GM19193 (cell line): ENCODE data around the gene HLA-DPA1.

ENCODE experiments used
- POLR2A ChIP-seq: IDR thresholded peaks from 4 replicates; pipeline ENCODE4 v1.6.1; 2011; ENCODE audit not compliant: insufficient read depth, insufficient read length; ENCODE audit errors: extremely low read depth

HLA-DPA1 gene

DNA sequence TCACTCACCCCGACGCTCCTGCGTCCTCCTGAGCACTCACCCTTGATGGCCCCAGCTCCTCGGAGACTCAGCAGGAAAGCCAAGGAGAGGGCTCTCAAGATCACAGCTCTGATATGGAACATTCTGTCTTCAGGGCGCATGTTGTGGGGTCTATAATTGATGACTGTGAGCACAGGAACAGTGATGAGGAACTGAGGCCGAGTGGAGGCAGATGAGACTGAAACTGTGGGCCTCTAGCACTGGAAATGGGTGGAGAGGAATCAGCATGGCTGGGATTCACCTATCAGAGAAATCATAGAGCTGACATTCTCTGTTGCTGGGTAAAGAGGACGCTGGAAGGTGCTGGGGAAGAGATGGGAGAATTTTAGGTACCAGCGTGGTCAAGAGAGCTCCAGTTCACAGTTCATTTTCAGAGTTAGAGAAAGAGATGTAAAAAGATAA, at the start of gene HLA-DPA1:
Gene HLA-DPA1, minus strand, starts transcription at position 219 of the 441 bp plus-strand sequence.
- peak; percentile 98 for TF ChIP-seq POLR2A

DNA sequence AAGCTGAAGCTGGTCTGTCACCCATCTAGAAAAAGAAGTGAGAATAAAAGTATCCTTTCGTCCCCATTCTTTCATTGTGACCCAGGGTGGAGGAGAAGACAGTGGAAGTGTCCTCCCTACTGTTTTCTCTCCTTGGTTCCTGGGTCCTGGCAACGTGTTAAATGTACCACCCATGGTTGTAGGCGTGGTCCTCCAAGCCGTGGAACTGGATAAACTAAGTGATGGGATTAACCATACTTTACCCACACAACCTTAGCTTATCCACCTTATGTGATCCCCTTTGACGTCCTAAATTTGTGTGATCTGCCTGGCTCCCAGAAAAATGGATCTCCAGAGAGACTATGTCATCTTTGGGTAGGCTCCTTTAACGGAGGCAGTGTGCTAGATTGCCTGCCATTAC, 49.7 kb upstream of the HLA-DPA1 start:
- TF ChIP-seq POLR2A = no peak

DNA sequence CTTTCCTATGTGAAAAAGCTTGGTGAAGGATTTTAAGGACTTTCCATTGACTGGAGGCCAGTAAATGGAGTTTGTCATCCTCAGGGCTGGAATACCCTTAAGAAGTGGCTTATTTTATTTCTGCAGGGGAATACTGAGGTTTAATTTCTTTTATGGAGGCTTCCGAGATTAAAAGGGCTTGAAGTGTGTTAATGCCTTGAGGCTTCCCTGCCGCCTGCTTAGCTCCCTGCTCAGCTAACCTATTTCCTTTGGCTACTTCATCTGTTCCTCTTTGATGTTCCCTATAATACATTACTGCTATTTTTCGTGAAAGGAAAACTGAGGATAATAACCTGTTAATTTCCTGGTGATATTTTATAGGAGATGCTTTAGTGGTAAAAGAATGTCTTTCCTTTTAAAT, 46.6 kb upstream of the HLA-DPA1 start:
- TF ChIP-seq POLR2A = no peak

- TF ChIP-seq POLR2A = no peak
Measured at GRCh38 chr6:33118525-33119123, 45.2 kb upstream of the HLA-DPA1 start.

- TF ChIP-seq POLR2A = no peak
Measured at GRCh38 chr6:33117811-33118277, 44.4 kb upstream of the HLA-DPA1 start.

GRCh38 chr6:33116841-33117711, 43.6 kb upstream of the HLA-DPA1 start:
- no peak for TF ChIP-seq POLR2A

DNA sequence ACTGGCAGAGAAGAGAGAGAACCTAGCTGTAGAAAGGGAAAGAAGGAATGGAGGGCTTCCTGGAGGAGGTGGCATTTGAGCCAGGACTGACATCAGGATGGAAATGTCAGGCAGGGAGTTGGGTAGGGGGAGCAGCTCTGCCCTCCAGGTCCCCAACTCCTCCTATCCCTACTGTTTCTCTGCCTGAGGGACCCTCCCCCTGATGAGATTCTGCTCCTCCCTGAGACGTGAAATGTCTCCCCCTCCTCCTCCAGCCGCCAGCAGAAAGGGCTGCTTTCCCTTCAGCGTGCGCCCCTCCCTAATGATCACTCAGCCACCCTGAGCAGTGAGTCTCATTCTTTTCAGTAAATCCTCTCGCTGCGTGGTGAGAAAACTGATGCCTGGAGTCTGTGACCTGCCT, 43.0 kb upstream of the HLA-DPA1 start:
- no peak for TF ChIP-seq POLR2A

DNA sequence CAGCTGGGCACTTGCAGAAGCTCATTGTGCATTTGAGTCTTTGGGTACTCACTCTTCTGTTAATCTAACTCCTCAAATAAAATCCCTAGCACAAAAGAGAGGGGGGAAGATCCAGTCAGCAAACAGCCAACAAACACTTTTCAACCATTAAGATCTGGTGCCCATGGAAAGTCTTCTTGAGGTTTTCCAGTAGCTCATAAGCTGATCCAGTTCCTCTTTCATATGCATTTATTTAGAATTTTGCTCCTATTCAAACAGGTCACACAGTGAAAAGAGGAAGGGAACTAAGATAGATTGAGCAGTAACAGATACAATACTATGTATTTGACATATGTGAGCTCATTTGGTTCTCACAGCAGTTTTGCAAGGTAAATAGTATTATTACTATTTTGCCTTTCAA, 41.0 kb upstream of the HLA-DPA1 start:
- TF ChIP-seq POLR2A = no peak

DNA sequence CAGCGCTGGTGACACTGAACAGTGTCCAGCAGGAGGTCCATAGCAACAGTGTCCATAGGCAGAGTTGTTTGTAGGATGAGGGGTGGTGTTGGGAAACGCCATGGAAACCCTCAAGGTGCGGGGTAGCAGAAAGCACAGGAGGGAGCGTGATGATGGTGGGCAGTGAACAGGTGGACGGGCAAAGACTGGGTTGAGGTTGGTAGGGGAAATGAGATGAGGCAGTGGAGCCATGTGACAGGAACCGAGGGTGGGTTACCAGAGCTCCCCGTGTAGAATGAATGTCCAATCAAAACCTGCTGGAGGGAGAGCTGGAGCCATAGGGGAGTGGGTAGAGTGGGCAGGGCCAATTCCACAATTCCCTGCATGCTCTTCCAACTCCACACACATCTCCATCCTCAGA, 40.3 kb upstream of the HLA-DPA1 start:
- TF ChIP-seq POLR2A = peak; percentile 48

- no peak for TF ChIP-seq POLR2A
Measured at GRCh38 chr6:33112148-33112547, 38.7 kb upstream of the HLA-DPA1 start.

DNA sequence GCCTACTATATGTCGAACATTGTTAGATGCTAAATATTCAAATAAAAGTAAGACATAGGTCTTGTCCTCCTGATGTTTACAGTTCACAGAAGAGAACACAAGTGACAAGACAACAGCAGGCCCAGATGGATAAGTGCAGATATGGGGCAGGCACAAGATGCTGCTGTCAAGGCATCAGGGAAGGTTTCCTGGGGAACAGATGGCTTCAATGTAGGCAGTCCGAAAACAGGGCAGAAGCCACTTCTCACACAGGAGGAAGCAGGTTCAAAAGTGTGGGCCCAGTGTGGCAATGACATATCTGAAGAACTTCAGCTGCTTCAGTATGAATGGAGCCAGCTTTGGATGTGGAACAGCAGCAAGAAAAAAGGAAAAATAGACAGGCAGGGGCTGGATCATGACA, 34.9 kb upstream of the HLA-DPA1 start:
- TF ChIP-seq POLR2A = no peak

GRCh38 chr6:33107641-33108040, 34.2 kb upstream of the HLA-DPA1 start:
- TF ChIP-seq POLR2A = no peak

- no peak for TF ChIP-seq POLR2A
Measured at GRCh38 chr6:33105916-33106871, 32.7 kb upstream of the HLA-DPA1 start.

- no peak for TF ChIP-seq POLR2A
Measured at GRCh38 chr6:33105386-33105785, 31.9 kb upstream of the HLA-DPA1 start.

- no peak for TF ChIP-seq POLR2A
Measured at GRCh38 chr6:33104887-33105286, 31.4 kb upstream of the HLA-DPA1 start.

DNA sequence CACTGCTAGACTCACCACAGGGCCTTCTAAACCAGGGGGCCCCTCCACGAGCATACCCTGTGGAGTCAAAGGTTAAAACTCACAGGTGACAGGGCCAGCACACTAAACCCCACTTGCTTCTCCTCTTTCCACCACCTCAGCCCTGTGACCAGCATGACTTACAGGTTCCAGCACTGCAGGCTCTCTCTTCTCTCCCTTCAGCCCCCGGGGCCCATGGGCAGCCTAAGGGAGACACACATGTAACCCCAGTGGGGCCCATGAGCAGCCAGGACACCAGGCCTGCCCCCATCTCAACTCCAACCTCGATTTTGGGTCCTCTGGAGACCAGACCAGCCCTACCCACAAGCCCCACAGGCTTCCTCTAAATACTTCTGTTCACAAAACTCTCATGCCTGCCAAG, 30.3 kb upstream of the HLA-DPA1 start:
- TF ChIP-seq POLR2A = no peak

GRCh38 chr6:33095681-33096080, 22.2 kb upstream of the HLA-DPA1 start:
- no peak for TF ChIP-seq POLR2A
